ENCODE measurements around the gene TNFRSF13B. TPM values are rescaled to one million over a fixed set of nuclear protein-coding genes. Genes with fewer than 3 reads are reported as not detected.
"Not testable (repeated sequence)": the region's sequence is repeated elsewhere in the genome, so short reads cannot be mapped to it uniquely, and the experiment has no call there.

Gene TNFRSF13B
- total RNA-seq (2014; rRNA removed), result not detected in 2 replicates
- not detected for polyA plus RNA-seq (2012)

DNA sequence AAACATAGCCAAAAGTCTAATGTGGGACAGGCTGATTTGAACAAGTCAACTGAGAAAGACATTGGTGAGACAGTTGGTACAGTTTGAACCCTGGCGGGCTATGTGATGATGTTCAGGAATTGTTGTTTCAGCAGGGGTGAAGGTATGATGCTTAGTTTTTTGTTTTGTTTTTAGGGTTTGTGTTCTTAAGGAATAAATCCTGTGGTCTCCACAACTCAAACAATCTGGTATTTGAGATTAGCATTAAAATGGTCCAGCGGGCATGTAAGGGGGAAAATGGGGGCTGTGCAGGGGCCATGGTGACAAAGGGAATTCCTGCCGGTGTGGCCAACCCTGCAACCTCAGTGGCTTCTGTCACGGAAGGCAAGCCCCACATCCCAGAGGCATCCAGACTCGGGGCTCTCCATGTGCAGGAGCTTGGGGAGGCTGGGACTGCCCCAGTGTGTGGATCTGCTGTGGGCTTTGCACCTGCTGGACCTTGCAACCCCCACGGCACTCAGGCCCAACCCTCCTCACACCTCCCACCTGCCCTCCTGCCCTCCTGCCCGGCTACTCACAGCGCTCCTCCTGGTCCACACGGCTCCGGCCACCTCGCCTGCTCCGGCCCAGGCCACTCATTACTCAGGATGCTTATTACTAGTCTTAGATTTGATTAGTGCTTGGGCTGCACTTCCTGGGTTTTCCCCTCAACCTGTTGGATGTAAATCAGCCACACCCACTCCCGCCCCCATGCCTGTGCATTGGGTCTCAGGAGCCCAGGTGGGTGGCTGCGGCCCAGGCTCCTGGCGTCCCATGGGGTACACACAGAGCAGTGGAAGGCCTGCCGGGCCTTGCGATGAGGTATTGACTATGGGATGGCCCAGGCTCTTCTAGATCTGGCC lies at the start of gene TNFRSF13B:
TSS of gene TNFRSF13B (minus strand) at position 661 of the 881 bp plus-strand sequence. CDS start at position 618, 43 bp downstream.
- DNase-seq (ENCODE audit: low read depth), result no peak

- peak; percentile 35 for DNase-seq (ENCODE audit: low read depth)
These were observed 49.4 kb upstream of the TNFRSF13B start for GRCh38 chr17:17021194-17021863.

GRCh38 chr17:17020821-17021193 lies 48.9 kb upstream of the TNFRSF13B start:
- DNase-seq (ENCODE audit: low read depth), result no peak

DNA sequence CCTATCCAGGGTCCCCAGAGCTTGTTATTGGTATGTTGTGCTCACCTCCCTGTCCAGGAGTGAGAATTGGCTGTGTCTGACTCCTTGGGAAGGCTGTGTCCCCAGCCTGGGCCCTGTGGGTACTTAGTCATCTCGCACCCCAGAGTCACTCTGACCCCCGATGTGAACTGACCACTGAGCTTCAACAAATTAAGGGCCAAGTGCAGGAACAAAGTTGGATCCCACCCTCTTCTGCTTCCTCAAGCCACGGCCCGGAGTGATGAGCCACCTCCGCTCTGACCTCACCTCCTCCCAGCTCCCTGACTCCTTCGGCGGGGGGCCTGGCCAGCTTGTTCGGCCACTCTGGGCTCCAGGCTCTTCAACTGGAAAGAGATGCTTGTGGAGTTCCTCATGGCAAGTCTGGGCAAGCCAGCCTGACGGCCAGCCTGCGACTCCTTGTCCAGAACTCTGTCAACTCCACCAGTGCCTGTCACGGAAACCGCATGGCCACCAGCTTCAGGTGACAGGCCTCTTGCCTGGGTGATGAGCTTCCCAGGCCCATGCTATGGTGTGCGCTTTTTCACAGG lies 48.1 kb upstream of the TNFRSF13B start:
- no peak for DNase-seq (ENCODE audit: low read depth)

GRCh38 chr17:17019430-17019762 lies 47.5 kb upstream of the TNFRSF13B start:
- no peak for DNase-seq (ENCODE audit: low read depth)

DNA sequence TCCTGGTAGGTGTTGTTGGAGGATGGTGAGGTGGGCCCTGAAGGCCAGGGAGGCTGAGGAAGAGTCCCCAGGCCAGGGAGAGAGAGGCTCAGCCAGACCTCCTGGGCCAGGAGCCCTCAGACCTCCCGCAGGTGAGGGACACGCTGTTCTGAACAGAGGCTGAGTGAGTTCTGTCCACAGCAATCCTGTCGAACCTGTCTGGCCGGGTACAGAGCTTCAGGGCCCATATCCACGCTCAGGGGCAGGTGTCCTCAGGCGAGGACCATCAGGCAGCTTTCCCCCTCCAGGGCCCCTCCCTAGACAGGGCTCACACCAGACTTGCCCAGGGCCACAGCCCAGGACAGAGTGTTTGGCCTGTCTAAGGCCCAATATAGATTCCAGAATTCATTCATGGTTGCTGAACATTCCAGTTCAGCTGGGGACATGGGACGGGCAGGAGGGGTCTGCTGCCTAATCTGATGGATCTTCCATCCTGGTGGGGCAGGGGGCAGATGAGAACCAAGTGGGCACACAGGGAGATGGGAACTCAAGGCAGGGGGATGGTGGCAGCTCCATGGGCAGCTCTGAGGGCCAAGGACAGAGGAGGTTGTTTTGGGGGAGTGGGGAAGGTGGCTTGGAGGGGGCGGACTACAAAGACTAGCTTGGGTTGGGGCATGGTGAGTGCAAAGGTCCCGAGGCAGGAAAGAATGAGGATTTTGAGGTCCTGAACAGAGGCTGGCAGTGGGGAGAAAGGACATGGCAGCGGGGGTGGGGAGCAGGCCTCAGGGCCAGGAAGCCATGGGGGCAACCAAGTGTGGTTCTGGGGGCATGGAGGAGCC lies 46.9 kb upstream of the TNFRSF13B start:
- no peak for DNase-seq (ENCODE audit: low read depth)

DNA sequence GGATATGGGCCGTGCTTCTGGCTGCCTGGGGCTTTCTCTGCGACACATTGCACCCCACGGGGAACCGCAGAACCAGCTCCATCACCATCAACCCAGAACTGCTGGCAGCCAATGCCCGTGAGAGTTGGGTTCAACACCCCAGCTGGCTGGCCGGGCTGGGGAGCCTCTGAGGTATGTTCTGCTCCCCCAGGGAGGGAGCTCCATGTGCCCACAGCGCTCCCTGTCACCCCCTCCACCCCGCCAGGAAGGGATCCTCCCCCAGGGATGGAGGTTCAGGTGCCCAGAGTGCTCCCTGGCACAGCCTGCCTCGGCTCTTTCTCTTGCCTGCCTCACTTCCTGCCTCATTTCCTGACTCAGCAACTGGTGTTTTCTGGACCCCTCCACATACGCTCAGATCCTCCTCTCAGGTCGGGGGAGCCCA lies 46.1 kb upstream of the TNFRSF13B start:
- DNase-seq (ENCODE audit: low read depth), result no peak

- no peak for DNase-seq (ENCODE audit: low read depth)
These were observed 45.6 kb upstream of the TNFRSF13B start for GRCh38 chr17:17017343-17018014.

- DNase-seq (ENCODE audit: low read depth), result not testable (repeated sequence)
These were observed 44.6 kb upstream of the TNFRSF13B start for GRCh38 chr17:17016199-17017197.

DNA sequence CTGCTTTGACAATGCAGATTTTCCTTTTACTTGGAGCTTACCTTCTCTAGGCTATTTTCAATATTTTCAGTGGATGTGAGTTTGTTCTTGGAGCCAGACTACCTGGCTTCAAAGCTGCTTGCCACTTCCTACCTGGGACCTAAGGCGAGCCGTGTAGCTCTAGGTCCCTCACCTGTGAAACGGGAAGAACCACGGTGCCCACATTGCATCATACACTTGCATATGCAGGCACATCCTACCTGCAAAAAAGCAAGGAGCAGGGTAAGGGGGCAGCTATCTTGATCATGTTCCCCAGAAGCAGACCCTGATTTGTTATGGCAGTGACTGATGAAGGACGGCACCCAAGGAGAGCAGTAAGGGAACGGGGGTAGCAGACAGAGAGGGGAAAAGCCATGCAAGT lies 43.3 kb upstream of the TNFRSF13B start:
- no peak for DNase-seq (ENCODE audit: low read depth)

GRCh38 chr17:17014748-17015124 lies 42.8 kb upstream of the TNFRSF13B start:
- DNase-seq (ENCODE audit: low read depth), result peak; percentile 44

DNA sequence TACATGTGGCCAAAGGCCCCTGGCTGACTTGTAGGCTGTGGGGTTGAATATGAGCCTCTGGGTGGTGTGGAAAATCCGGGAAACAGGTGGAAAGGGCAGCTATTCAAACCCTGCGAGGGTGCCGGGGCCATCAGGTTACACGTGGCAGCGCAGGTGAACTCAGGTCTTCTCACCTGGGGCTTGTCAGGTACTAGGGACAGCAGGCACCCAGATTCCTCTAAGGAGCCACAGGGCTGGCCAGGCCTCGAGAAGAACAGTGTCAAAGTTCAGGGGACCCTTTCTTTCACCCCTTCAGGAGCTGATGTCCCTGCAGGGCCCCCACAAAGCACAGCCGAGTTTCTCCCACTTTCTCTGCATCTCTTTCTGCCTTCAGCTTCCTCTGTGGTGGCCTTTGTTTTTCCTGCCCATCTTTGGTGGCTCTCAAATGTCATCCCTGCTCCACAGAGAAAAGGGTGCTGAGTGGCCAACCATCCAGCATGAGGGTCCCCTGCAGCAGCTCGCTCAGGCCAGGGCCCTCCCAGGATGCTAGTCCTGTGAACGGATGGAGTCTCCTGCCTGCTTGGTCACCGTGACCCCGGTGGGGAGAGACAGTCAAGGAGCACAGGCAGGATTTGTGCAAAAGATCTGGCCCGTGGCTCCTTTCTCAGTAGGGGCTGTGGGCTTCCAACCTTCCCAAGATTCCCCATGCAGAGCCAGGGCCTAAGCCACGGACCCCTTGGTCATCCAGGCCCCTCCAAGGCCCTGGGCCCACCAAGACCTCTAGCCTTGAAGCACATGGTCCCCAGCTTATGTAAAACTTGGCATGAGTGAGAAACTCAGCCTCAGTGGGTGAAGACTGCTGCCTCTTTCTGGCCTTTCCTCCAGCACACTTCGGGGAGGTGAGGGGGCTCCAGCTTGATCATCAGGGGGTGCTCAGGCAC lies 42.2 kb upstream of the TNFRSF13B start:
- not testable (repeated sequence) for DNase-seq (ENCODE audit: low read depth)

GRCh38 chr17:17011043-17011907 lies 39.4 kb upstream of the TNFRSF13B start:
- DNase-seq (ENCODE audit: low read depth), result peak; percentile 86

GRCh38 chr17:17010545-17011034 lies 38.7 kb upstream of the TNFRSF13B start:
- not testable (repeated sequence) for DNase-seq (ENCODE audit: low read depth)

GRCh38 chr17:17009972-17010371 lies 38.1 kb upstream of the TNFRSF13B start:
- not testable (repeated sequence) for DNase-seq (ENCODE audit: low read depth)

DNA sequence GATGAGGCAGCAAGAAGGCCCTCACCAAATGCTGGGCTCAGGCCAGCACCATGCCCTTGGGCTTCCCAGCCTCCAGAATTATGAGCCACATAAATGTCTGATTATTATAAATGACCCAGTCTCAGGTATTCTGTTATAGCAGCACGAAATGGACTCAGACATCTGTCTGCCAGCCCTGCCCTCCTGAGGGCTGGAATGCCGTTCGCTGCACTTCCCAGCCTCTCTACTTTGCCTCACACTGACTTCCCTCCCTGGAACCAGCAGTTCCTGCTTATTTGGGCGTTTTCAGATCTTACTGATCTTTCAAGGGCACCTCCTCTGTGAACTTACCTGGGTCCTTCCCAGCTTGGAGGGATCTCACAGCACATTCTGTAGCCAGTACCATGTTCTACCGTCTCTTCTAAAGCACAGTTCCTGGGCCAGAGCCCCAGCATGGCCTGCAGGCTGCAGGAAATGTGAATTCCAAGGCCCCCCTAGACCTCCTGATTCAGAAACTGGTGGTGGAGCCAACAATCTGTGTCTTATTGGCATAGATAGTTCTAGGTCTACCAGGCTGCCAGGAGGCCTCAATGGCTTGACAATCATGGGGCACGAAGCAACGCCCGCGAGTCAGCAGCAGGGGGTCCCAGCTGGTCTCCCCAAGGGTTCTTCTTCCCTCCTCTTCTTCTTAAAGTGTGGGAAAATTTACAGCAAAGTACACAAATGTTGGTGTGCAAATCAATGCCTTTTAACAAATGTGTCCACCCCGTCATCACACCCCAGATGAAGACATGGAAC lies 36.9 kb upstream of the TNFRSF13B start:
- not testable (repeated sequence) for DNase-seq (ENCODE audit: low read depth)

GRCh38 chr17:17007891-17008290 lies 36.0 kb upstream of the TNFRSF13B start:
- not testable (repeated sequence) for DNase-seq (ENCODE audit: low read depth)

Data from LHCN-M2 (cell line).